Panc1 (cell line): ENCODE data around the gene LMBRD1. TPM values are rescaled to one million over a fixed set of nuclear protein-coding genes. Genes with fewer than 3 reads are reported as not detected.

Source experiments
- ATAC-seq: fragments of 200-7000 bp; cut with Tn5 transposase; 2 replicates; pipeline ENCODE4 v1.9.1; 2020; ENCODE audit warnings: mild to moderate bottlenecking, moderate library complexity
- BruUV-seq: library from RNA; stranded (reverse); fragments of 400-500 nt; replicated peaks from 2 replicates; lab custom pipeline; 2021; lab: Mats Ljungman, UMichigan
- CTCF ChIA-PET: fragments of 300-600 bp; sonication (Branson Sonifier 250); formaldehyde crosslinking; loops from one replicate; lab custom pipeline; 2022; ENCODE audit warnings: antibody characterized with exemption; lab: Charles Lee
- POLR2A ChIA-PET: fragments of 300-600 bp; sonication (Branson Sonifier 250); formaldehyde crosslinking; loops from one replicate; lab custom pipeline; 2022; ENCODE audit warnings: antibody characterized with exemption; lab: Charles Lee
- DNase-seq: peaks from one replicate; pipeline ENCODE4 v3.0.0-alpha.2; 2010; ENCODE audit warnings: low read depth, low spot score
- H3K27ac ChIP-seq: 2 replicates; pipeline ENCODE4 v1.5.1; 2011; ENCODE audit warnings: mild to moderate bottlenecking, low read length, inconsistent platforms
- H3K27me3 ChIP-seq: fragments of 200-500 bp; sonication (Bioruptor generic); 2 replicates; pipeline ENCODE4 v1.6.0; 2014; ENCODE audit warnings: low read length, inconsistent platforms; ENCODE audit not compliant: control insufficient read depth, insufficient read depth
- H3K36me3 ChIP-seq: fragments of 200-500 bp; sonication (Bioruptor generic); 2 replicates; pipeline ENCODE4 v1.5.1; 2014; ENCODE audit warnings: inconsistent platforms, mild to moderate bottlenecking, low read length, moderate library complexity; ENCODE audit not compliant: control insufficient read depth, insufficient read depth
- H3K4me1 ChIP-seq: 2 replicates; pipeline ENCODE4 v1.5.1; 2011; ENCODE audit warnings: inconsistent platforms, mild to moderate bottlenecking, low read length, moderate library complexity; ENCODE audit not compliant: control insufficient read depth, insufficient read depth
- H3K4me3 ChIP-seq, 2 experiments: 2 replicates each; pipeline ENCODE4 v1.5.1; 2011 to 2012; ENCODE audit warnings: low read depth in 2 of 2, low read length in 2 of 2, mild to moderate bottlenecking in 2 of 2, inconsistent platforms in 1 of 2, moderate library complexity in 1 of 2
- H3K9me3 ChIP-seq: fragments of 200-500 bp; sonication (Bioruptor generic); 2 replicates; pipeline ENCODE4 v1.5.1; 2014; ENCODE audit warnings: low read depth, mild to moderate bottlenecking, inconsistent platforms, low read length, moderate library complexity; ENCODE audit not compliant: control insufficient read depth, insufficient read depth
- POLR2AphosphoS5 ChIP-seq: IDR thresholded peaks from 2 replicates; pipeline ENCODE4 v1.6.1; 2012; ENCODE audit warnings: mild to moderate bottlenecking, low read depth, low read length, moderate library complexity
- SIN3A ChIP-seq: IDR thresholded peaks from 2 replicates; pipeline ENCODE4 v1.6.1; 2012; ENCODE audit warnings: low read depth, mild to moderate bottlenecking, low read length, moderate library complexity, borderline replicate concordance; ENCODE audit not compliant: insufficient read depth
- TCF7L2 ChIP-seq: IDR thresholded peaks from 2 replicates; pipeline ENCODE4 v1.6.1; 2011; ENCODE audit warnings: mild to moderate bottlenecking, low read depth, low read length, inconsistent platforms
- in situ Hi-C: cut with HindIII; loops from 2 replicates; pipeline ENCODE4 v1.10.0; 2016; ENCODE audit warnings: low sequenced_read_pairs, low pct_unique_long_range_greater_than_20kb
- intact Hi-C: fragments of 100-400 bp; cut with micrococcal nuclease; formaldehyde crosslinking; loops from one replicate; pipeline ENCODE4 v1.10.0; 2022; ENCODE audit not compliant: unreplicated experiment
- total RNA-seq: library from RNA; stranded (reverse); gene quantifications from one replicate; pipeline ENCODE4 v1.2.1, GENCODE V29; 2021; ENCODE audit not compliant: unreplicated experiment
- TF ChIP-seq, protein P1 (sequence below): fragments of 450-650 bp; IDR thresholded peaks from 2 replicates; pipeline ENCODE4 v1.5.1; 2017; ENCODE audit warnings: mild to moderate bottlenecking
- TF ChIP-seq, protein P2 (sequence below), 2 experiments: IDR thresholded peaks; 2 replicates each; pipeline ENCODE4 v1.6.1; 2011 to 2012; ENCODE audit warnings: low read depth in 2 of 2, control low read depth in 1 of 2, low read length in 1 of 2, mild to moderate bottlenecking in 1 of 2, moderate library complexity in 1 of 2; ENCODE audit not compliant: insufficient read depth in 1 of 2

The LMBRD1 gene
- total RNA-seq, 1 experiment from 2014 or later, result 17.9 TPM

DNA sequence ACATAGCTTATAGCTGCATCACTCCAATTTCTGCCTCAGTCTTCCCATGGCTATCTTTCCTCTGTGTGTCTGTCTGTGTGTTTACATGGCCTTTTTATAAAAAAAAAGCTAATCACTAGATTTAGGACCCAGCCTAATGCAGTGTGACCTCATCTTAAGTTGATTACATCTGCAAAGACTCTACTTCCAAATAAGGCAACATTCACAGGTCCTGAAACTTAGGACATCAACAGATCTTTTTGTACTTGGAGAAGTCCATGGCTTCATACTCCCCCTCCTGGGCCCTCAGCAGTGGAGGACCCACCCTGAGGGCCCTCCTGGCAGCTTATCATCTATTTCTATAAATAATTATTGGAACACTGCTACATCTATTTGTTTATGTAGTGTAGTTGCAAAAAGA, 146.1 kb downstream of the LMBRD1 start:
- Histone ChIP-seq H3K9me3 (no peaks in the 10 kb centered on the region), H3K36me3 (no peaks in the 10 kb centered on the region), H3K27me3 (no peaks in the 10 kb centered on the region), H3K4me3 (no peak overlapping the region), H3K4me1 (no peaks in the 10 kb centered on the region), H3K27ac (no peak overlapping the region)
- ATAC-seq (no peak), DNase-seq (no peak)
- in situ Hi-C loops (no loop called here), intact Hi-C loops (no loop called here)
- POLR2A ChIA-PET, result no interaction called here
- CTCF ChIA-PET, result no interaction called here
- TF ChIP-seq TCF7L2, result no peak
- TF ChIP-seq POLR2AphosphoS5, result no peak
- TF ChIP-seq, protein P1, sequence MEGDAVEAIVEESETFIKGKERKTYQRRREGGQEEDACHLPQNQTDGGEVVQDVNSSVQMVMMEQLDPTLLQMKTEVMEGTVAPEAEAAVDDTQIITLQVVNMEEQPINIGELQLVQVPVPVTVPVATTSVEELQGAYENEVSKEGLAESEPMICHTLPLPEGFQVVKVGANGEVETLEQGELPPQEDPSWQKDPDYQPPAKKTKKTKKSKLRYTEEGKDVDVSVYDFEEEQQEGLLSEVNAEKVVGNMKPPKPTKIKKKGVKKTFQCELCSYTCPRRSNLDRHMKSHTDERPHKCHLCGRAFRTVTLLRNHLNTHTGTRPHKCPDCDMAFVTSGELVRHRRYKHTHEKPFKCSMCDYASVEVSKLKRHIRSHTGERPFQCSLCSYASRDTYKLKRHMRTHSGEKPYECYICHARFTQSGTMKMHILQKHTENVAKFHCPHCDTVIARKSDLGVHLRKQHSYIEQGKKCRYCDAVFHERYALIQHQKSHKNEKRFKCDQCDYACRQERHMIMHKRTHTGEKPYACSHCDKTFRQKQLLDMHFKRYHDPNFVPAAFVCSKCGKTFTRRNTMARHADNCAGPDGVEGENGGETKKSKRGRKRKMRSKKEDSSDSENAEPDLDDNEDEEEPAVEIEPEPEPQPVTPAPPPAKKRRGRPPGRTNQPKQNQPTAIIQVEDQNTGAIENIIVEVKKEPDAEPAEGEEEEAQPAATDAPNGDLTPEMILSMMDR, result no peak
- no peak for TF ChIP-seq SIN3A
- TF ChIP-seq, protein P2, sequence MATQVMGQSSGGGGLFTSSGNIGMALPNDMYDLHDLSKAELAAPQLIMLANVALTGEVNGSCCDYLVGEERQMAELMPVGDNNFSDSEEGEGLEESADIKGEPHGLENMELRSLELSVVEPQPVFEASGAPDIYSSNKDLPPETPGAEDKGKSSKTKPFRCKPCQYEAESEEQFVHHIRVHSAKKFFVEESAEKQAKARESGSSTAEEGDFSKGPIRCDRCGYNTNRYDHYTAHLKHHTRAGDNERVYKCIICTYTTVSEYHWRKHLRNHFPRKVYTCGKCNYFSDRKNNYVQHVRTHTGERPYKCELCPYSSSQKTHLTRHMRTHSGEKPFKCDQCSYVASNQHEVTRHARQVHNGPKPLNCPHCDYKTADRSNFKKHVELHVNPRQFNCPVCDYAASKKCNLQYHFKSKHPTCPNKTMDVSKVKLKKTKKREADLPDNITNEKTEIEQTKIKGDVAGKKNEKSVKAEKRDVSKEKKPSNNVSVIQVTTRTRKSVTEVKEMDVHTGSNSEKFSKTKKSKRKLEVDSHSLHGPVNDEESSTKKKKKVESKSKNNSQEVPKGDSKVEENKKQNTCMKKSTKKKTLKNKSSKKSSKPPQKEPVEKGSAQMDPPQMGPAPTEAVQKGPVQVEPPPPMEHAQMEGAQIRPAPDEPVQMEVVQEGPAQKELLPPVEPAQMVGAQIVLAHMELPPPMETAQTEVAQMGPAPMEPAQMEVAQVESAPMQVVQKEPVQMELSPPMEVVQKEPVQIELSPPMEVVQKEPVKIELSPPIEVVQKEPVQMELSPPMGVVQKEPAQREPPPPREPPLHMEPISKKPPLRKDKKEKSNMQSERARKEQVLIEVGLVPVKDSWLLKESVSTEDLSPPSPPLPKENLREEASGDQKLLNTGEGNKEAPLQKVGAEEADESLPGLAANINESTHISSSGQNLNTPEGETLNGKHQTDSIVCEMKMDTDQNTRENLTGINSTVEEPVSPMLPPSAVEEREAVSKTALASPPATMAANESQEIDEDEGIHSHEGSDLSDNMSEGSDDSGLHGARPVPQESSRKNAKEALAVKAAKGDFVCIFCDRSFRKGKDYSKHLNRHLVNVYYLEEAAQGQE (IDR thresholded peaks at IDR 0.05; ENCODE audit: insufficient read depth in 1 of 2, low read depth in 2 of 2, low read length in 1 of 2), result no peak
- BruUV-seq, result no TSS peak

DNA sequence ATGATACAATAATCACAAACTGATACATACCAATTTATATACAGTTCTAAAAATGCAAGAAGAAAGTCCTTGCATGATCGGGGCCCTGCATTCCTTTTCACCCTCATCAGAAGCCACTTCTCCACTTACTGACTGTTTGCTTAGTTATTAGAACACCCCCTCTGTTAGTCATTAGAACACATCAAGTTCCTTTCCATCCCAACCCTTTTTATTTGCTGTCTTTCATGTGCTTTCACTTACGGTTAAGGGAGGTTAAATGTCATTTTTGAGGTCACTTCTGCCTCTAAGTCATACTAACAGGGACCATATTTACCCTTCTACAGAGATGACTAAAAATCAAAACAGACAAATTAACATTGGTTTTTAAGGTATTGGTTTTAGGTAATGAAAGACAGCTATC, 149.1 kb downstream of the LMBRD1 start:
- Histone ChIP-seq H3K27ac (no peak overlapping the region), H3K36me3 (no peaks in the 10 kb centered on the region), H3K4me1 (no peaks in the 10 kb centered on the region), H3K9me3 (no peaks in the 10 kb centered on the region), H3K27me3 (no peaks in the 10 kb centered on the region), H3K4me3 (no peak overlapping the region)
- TF ChIP-seq, protein P1, result no peak
- TF ChIP-seq TCF7L2, result no peak
- no peak for TF ChIP-seq POLR2AphosphoS5
- TF ChIP-seq, protein P2 (IDR thresholded peaks at IDR 0.05; ENCODE audit: insufficient read depth in 1 of 2, low read depth in 2 of 2, low read length in 1 of 2), result no peak
- no peak for TF ChIP-seq SIN3A
- intact Hi-C loops, result no loop called here
- in situ Hi-C loops, result no loop called here
- DNase-seq (no peak), ATAC-seq (no peak)
- ChIA-PET POLR2A (no interaction called here), CTCF (no interaction called here)
- BruUV-seq, result no TSS peak
